A549 (cell line): Measurements from ENCODE around the gene CDHR2.

Experiments used
- CEBPB ChIP-seq, 2 experiments: fragments of >200 bp in 1 of 2; sonication (Bioruptor Twin) in 1 of 2; formaldehyde crosslinking in 1 of 2; IDR thresholded peaks; 2 replicates each; pipeline ENCODE4 v1.6.1; 2012 to 2016
- EP300 ChIP-seq, 2 experiments: fragments of >200 bp; sonication (Bioruptor Twin); formaldehyde crosslinking; IDR thresholded peaks; 2 replicates in 1 of 2; 3 replicates in 1 of 2; pipeline ENCODE4 v1.6.1; 2016 to 2017
- POLR2A ChIP-seq: IDR thresholded peaks from 2 replicates; pipeline ENCODE4 v1.6.1; 2012; ENCODE audit warnings: mild to moderate bottlenecking, low read length
- RFX5 ChIP-seq: fragments of 450-650 bp; IDR thresholded peaks from 2 replicates; pipeline ENCODE4 v1.7.1; 2014; ENCODE audit warnings: antibody characterized with exemption, mild to moderate bottlenecking, moderate library complexity
- TF ChIP-seq, protein P1 (sequence below): fragments of >200 bp; sonication (Bioruptor Twin); formaldehyde crosslinking; IDR thresholded peaks from 3 replicates; pipeline ENCODE4 v1.5.1; 2016
- TF ChIP-seq, protein P2 (sequence below): fragments of 450-650 bp; IDR thresholded peaks from 2 replicates; pipeline ENCODE4 v1.6.1; 2014; ENCODE audit warnings: antibody characterized with exemption

DNA sequence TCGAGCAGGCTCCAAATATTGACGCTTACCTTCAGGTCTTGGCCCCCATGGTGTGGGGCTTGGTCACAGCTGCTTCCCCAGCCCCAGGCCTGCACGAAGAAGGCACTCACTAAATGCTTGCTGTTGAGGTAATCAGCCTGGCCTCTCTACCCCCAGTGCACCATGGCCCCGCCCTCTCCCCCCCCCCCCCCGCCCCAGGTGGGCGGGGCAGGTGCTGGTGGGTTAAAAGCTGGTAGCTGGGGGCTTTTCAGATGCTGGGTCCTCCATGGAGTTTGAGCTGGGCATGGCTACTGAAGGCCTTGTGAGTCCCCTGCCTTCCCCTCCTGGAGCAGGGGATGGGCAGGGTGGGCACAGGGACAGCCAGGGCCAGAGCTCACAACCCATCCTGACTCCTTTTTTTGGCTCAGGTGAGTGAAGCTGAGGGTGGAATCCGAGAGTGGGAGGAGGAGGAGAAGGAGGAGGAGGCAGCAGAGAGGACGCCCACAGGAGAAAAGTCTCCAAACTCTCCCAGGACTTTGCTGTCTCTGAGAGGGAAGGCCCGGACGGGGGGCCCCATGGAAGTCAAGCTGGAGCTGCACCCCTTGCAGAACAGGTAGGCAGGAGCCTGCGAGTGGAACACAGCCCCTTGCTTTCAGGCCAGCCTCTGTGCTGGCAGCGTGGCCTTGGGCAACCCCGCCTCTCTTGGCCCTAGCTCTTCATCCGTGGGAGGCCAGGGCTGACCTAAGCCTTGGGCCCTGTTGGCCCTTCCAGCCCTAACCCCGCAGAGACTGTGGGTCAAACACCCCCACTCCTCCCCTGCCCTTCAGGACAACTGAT, 93.7 kb downstream of the CDHR2 start:
- TF ChIP-seq, protein P1, sequence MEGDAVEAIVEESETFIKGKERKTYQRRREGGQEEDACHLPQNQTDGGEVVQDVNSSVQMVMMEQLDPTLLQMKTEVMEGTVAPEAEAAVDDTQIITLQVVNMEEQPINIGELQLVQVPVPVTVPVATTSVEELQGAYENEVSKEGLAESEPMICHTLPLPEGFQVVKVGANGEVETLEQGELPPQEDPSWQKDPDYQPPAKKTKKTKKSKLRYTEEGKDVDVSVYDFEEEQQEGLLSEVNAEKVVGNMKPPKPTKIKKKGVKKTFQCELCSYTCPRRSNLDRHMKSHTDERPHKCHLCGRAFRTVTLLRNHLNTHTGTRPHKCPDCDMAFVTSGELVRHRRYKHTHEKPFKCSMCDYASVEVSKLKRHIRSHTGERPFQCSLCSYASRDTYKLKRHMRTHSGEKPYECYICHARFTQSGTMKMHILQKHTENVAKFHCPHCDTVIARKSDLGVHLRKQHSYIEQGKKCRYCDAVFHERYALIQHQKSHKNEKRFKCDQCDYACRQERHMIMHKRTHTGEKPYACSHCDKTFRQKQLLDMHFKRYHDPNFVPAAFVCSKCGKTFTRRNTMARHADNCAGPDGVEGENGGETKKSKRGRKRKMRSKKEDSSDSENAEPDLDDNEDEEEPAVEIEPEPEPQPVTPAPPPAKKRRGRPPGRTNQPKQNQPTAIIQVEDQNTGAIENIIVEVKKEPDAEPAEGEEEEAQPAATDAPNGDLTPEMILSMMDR: no peak
- TF ChIP-seq, protein P2, sequence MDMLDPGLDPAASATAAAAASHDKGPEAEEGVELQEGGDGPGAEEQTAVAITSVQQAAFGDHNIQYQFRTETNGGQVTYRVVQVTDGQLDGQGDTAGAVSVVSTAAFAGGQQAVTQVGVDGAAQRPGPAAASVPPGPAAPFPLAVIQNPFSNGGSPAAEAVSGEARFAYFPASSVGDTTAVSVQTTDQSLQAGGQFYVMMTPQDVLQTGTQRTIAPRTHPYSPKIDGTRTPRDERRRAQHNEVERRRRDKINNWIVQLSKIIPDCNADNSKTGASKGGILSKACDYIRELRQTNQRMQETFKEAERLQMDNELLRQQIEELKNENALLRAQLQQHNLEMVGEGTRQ: no peak
- no peak for TF ChIP-seq EP300 (IDR thresholded peaks at IDR 0.05)
- TF ChIP-seq POLR2A: no peak
- no peak for TF ChIP-seq CEBPB (IDR thresholded peaks at IDR 0.05)
- no peak for TF ChIP-seq RFX5
